Activated T-cell treated with anti-CD3 and anti-CD28 coated beads, Interleukin-2, amount 50 U/mL, for 1 hour (primary cell): ENCODE data around the gene NAALADL1.

Experiments
- DNase-seq: peaks from one replicate; pipeline ENCODE4 v3.0.0-alpha.2; 2020

The NAALADL1 gene

DNA sequence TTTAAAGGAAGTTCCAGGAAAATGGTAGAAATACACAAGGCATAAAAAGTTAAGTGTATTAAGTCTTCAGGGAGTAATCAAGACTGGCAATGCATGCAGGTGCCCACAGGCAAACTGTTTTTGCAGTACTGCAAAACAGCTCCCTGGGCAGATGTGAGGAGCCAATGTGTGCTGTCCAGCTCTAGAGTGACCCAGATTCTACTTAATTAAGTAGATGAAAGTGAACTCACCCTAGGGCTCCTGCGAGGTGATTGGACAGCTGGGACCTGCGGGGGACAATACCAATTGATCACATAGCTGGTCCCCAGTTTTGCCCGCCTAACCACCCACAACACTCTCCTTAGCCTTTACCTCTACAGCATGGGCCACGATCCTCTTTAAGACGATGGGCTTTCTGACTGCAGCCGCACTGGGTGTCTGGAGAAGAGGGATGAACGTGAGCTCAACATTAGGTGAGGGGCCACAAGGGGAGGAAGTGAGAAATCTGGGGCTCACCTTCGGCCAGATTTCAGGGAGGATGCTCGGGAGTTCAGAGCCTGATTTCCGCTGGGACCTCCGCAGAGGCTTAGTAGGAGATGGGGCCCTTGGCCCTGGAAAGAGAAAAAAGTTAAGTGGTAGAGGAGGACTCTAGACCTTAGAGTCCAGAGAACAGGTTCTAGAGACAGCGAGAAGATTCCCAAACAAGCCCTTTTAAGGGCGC lies 24.9 kb upstream of the NAALADL1 start:
- no peak for DNase-seq

DNA sequence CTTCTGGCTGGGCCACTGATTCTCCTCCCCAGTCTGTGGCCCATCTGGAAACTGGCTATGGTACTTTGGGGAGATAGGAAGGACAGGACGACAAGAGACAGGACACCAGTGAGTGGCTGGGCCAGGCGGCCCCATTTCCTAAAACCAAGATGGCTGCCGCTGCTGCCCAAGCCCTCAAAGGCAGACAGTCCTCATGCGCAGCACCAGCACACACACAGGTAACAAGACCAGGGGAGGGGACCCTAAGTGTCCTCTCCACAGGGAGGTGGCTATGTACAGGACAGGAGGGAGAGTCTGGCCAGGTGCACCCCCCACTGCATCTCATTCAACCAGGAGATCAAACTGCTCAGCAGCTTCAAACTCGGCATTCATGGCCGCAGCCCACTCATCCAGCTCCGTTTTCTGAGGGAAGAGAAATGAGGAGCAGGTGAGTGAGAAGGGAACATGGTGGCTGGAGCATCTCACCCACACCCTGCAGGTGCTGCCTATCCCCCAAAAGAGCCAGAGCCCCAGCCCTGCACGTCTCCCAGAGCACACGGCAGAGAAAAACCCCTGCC lies 20.5 kb upstream of the NAALADL1 start:
- no peak for DNase-seq

DNA sequence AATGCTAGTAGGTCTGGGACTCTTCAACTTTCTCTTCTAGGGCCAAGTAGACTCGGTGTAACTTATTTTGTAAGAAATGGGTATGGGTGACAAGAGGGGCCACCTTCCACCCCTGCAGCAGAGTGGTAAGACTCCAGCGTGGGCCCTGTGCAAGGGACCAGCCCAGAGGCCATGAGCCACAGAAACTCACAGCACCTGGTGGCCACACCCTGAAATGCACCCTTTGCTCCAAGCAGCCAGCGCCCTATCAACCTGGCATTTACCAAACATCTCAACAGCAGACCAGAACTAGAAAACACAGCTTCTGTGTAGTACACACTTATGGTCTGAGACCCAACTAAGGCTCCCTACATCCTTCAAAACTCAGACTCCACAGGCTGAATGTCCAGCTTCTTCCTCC lies 19.8 kb upstream of the NAALADL1 start:
- peak; percentile 78 for DNase-seq

DNA sequence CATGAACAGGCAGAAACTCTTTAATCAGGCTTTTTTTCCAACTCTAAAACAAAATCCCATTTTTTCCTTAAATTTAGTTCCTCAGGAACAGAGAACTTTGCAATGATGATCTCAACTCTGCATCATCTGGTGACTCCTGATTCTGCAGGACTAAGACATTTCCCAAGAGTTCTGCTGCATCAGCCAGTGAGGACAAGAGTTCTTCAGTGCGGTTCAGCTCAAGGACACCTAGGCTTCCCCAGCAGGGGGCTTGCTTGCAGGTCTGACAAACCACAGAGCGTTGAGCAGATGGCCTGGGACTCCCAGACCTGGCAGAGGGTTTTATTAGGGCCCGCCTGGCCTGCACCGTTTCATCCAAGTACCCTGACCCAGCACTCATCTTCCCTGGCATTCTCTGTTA lies 19.1 kb upstream of the NAALADL1 start:
- DNase-seq, result no peak

DNA sequence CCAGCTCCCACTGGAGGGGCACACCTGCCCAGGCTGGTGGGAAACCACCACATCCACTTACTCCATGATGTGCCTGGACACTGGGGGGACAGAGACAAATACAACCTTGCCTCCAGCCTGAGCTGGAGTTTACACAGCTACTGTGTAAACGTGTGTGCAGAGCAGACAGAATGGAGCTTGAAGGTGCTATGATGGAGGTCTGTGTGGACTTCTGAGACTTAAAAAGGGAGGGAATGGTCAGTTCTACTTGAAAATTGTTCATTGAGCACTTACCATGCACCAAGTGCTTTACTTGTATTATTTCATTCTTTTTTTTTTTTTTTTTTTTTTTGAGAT lies 14.2 kb upstream of the NAALADL1 start:
- DNase-seq, result no peak

DNA sequence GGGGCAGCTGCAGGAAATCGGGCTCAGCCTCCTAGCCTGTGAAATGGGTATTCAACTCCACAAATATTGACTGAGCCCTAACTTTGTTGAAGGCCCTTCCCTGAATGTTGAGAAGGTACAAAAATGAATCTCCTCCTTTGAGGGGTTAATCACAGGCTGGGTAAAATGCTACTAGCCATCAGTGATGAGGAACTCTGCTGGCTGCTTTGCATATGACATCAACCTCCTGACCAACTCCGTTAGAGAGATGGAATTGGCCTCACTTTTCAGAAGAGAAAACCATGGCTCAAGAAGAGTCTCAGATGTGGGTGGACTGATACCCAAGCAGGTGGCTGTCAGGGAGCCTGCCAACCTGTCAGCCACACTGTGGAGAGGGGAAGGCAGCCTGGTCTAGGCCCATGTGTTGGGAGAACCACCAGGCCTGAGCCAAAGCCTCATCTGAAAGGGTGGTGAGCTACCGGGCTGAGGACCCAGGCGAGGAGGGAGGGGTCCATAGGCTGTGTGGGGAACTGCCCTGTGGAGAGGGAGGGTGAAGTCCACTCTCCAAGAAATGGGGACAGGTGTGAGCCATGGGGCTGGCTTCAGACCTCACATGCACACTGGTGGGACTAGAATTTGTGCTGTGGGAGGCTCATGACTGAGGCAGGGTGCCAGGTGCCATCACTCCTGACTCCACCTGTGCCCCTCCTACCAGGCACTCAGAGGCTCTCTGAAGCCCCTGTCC lies 13.7 kb upstream of the NAALADL1 start:
- DNase-seq, result no peak

DNA sequence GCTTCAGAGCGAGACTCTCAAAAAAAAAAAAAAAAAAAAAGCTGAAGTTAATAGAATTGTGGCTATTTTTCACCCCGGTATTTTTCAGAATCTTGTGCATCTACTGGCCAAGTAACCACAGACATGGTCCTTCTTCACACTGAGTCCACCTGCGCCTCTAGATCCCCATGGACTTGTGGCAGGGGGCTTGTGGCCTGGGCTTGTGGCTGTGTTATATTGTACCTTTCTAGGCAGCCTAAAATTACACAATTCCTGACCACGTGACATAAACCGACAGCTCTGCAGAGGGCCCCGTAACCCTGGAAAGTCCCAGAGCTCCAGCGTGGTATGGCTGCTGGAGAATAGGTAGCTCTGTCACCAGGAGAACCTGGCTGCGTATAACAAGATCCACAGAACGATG lies 10.9 kb upstream of the NAALADL1 start:
- no peak for DNase-seq

DNA sequence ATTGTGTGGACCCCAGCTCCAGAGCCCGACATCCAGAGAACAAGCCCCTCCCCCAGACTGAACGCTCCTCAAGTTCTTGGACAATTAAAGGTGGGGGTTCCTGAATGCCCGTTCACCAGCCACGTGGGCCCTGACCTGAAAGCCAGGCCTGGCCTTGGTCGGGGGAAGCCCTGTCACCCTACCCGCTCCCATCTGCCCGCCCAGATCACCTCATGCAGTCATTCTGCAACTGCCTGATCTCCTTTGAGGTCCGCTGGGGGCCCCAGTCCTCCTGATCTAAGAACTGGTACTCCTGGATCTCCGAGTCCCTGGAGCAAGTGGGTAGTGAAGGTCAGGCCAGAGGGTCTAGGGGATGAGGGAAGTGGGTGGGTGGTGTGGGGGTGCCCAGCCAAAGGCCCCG lies 9.1 kb upstream of the NAALADL1 start:
- DNase-seq, result no peak

DNA sequence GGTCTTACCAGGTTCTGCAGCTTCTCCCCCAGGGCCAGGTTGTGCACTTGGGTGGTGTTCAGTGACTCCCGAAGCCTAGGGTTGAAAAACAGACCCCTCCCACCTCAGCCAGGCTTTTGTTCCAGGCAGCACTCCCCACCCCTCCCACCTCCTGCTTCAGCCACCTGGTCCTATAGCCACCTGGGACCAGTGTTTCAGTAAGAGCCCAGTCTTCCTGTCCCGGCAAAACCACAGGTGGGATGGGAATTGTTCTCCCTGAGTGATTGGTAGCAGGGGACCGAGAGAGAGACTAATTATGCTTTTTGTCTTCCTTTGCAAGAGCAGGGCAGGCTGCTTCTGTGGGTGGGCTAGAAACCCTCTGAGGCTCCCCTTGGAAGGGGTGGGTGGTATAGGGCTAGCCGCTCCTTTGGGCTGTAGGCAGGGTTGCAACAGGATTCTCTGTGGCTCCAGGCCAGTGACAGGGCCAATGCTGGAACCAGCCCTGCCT lies 8.5 kb upstream of the NAALADL1 start:
- DNase-seq, result no peak

DNA sequence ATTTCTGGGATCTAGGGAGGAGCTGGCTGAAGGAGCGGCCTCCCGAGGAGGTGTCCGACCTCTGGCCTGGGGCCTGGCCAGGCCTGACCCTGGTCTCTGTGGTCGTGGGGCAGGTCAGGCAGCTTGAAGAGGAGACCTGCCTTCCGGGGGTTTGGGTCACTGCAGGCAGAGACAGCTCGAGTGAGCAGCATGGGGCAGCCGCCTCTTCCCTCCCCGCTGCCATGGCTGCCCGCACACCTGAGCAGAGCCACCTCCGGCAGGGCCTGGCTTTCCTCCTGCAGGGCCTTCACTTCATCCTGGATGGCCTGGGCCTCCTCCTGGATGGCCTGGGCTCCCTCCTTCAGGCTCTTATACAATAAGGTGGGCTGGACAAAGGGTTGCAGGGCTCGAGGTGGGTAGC lies 8.0 kb upstream of the NAALADL1 start:
- DNase-seq, result no peak

DNA sequence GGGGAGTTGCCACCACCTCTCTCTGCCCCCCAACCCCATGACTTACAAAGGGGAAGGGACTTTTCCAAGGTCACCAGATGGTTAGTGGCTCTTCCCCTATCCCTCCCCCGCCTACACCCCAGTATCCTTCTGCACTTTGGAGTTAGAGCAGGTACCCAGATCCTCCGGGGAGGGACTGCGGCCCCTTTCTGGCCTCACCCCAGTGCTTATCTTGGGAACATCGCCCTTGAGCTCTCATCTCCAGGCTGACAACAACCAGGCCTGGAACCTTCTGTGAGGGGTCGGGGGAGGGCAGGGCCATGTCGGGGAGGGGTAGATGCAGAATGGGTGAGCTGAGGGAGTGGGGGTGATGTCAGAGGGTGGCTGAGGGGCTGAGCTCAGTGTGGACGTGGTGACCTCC lies 7.5 kb upstream of the NAALADL1 start:
- no peak for DNase-seq

DNA sequence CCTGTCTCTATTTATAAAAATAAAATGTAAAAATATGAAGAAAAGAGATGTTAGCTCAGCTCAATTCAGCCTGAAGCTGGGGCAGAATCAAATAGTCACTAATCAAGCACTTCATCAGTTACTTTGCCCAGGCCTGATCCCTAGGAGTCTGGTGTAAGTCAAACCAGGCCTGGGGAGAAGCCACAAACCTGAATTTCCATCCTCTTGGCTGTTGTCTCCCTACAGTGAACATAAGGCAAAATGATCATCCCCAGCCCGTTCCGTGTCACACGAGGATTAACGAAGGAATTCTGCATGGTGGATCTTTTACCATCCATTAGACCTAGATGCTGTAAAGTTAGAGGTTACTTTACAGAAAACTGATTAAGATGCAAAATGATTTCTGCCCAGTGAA lies 6.5 kb upstream of the NAALADL1 start:
- DNase-seq, result no peak

DNA sequence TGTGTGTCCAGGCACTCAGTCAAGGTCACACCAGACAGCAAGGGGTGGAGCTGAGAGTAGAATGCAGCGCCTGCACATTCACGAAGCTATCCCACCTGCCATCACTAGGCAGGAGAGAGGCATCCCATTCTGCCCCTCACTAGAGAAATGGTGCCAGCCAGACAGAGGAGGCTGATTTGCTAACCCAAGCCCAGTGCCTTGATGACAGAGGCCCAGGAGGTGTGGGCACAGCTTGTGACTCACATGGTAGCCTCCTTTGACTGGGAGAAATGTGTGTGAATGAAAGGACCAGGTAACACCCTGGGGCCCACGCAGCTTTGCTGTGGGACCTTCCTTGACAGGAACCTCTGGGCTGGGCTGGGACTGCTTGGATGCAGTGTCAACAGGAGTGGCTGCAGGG lies 5.2 kb upstream of the NAALADL1 start:
- no peak for DNase-seq

DNA sequence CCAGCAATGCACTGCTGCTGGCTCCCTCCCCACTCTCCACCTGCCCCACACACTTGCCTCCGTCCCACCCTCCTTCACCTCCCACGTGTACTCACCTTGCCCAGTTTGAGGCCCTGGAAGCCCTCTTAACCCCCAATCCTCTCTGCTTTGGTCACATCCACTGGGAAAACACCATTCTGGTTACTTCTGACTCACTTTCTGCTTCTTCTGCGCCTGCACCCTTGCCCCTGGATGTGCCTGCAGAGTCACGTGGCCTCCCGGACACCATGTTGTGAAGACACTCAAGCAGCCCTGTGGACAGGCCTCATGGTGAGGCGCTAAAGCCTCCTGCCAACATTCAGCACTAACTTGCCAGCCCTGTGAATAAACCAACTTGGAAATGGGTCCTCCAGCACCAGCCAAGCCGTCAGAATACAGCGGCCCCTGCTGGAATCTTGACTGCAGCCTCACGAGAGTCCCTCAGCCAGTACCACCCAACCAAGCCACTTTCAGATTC lies 2.6 kb upstream of the NAALADL1 start:
- no peak for DNase-seq

DNA sequence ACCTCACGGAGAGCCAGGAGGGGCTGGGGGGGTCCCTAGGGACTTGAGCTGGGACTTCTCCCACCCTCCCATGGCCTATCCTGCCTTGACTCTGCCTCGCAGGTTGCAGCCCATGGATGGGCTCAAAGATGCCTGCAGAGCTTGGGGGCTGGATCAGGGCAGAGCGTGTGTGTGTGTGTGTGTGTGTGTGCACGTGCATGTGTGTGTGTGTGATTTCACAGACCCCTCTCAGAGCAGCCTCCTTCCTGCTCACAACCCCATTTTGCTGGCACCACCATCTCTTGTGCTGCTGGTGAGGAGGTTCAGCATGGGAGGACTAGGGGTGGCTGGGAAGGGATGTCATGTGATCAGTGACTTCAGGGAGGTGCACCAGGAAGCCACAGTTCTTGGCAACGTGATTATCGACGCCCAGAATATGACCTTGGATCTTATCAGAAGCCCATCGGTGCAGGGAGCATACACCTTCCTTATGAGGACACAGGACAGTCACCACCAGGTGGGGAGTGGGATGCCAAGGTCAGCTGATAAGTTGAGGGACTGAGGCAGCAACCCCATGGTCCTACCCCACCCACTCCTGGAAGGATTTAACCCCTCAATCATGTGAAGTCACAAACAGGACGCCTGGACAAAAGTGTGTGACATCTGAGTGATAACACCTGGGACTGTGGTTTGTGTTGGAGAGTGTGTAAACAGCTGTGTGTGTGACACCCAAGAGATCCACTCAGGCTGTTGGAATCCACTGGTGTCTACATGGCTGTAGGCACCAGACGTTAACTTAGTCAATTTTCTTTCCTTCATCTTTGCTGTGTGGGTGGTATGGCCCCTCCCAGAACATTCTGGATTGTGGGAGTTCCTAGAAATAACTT lies 1.8 kb upstream of the NAALADL1 start:
- no peak for DNase-seq

DNA sequence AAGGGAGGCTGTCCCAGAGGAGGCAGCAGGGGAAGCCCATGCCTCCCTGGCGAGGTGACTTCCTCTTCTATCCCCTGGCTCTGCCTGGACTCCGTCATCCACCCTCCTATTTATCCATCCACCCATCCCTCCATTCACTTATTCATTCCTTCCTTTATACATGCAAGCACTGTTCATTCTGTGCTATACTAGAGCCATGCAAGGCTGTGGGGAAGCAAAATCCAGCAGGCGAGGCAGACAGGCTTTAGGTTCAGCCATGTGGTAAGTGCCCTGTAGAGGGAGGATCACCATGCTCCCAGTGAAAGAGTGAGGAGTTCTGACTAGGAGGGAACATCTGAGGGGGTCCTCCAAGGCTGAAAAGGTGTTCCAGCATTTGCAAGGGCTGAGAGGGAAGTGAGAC lies 1.2 kb upstream of the NAALADL1 start:
- no peak for DNase-seq

DNA sequence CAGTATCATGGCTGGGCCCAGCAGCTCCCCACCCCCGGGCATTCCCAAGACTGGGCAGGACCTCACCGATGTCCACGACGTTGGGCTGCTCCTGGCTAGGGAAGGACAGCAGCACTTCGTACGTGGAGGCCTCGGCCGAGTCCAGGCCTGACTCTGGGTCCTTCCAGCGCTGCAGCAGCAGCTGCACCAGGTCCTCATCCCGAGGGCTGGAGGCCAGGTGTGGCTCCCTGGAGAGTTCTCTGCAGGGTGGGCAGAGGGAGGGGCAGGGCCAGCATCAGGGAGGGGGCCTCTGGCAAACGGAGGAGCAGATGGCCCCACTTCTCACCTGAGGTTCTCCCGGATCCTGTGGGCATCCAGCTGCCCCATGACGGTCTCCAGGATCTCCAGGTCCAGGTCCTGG lies 341 bp downstream of the NAALADL1 start:
- no peak for DNase-seq

DNA sequence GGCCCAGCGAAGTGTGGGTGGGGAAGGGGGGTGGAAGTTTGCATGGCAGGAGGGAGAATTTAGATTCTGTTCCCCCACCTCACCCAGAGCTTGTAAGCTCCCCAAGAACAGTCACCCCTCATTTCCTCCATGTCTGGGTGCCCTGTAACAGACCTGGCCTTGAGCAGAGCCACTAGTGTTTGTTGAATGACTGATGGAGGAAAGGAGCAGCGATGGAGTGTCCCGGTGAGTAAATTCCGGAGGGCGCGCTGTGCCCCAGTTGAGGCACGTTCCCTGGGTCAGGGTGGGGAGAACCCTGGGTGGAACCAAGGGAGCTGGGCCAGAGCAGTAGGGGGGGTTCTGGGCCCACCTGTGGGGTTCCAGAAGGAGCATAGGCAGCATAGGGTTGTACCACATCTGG lies 827 bp downstream of the NAALADL1 start:
- DNase-seq, result no peak

DNA sequence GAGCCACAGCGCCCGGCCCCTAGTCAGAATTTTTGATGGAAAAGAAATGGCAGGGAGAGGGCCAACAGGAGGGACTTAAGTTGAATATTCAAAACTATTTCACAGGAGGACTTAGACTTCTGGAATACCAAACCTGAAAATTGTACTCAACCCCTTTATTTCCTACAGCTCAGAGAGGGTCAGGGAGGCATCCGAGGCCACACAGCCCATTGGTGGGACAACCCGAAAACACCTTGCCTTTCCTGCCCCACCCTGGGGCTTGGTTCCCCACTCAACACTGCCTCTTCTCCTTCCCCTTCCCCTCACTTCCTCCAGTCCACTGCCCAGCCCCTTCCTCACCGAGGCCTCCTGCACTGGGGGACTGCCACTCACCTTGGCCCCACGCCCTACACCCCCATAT lies 1.4 kb downstream of the NAALADL1 start:
- DNase-seq, result no peak

DNA sequence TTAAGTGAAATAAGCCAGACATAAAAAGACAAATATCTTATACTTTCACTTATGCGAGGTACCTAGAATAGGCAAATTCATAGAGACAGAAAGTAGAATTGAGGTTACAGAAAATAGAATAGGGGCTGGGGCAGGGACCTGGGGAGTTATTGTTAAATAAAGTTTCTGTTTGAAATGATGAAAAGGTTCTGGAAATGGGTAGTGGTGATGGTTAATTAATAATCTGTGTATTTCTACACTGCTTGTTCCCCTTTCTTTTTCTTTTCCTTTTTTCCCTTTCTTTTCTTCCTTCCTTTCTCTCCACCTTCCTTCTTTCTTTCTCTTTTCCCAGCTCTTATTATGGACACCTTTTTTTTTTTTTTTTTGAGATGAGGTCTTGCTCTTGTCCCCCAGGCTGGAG lies 2.8 kb downstream of the NAALADL1 start:
- DNase-seq, result no peak

DNA sequence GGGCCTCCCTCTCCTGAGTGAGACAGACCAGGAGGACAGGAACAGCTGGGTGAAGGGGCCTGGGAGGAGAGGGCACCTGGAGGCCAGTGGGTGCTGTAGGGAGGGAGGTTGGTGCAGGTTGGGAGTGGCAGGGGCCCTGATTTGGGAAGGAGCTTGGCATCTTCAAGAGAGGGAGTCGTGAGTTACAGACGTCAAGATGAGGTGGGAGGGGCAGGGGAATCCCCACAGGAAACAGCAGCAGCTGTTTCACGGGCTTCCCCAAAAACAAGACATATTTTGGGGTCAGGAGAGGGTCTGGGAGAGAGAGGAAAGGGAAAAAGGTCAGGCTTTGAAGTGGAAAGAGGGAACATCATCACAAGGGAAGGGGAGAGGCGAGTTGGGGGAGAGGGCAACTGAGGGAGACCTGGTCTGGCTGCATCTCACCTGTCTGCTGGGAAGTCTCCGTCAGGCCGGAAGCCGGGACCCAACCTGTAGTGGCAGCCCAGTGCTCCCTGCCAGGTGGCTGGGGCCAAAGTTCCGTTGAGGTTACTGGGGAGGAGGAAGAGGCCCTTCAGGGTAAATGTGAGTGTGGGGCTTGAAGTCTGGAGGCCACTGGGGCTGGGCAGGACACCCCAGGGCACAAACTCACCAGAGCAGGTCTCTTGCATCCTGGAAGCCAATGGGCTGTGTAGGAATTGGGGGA lies 4.4 kb downstream of the NAALADL1 start:
- DNase-seq, result peak; percentile 39

DNA sequence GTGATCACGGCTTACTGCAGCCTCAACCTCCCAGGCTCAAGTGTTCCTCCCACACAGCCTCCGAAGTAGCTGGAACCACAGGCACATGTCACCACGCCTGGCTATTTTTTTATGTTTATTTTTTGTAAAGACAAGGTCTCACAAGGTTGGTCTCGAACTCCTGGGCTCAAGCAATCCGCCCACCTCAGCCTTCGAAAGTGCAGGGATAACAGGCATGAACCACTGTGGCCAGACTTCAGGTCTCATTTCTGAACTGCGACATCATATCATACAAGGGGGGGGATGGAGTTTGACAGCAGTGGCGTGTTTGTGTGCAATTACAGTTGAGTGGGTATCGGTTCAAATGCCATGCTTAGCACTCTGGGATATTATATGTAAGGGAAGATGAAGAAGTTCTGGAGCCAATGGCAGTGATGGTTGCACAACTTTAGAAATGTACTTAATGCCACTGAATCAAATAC lies 6.9 kb downstream of the NAALADL1 start:
- no peak for DNase-seq
